Stomach smooth muscle (tissue), 2 donors: ENCODE results near the gene TMEM192.
"Not testable (repeated sequence)": the region's sequence is repeated elsewhere in the genome, so short reads cannot be mapped to it uniquely, and the experiment has no call there.

Experiments used
- H3K27ac ChIP-seq: one replicate; pipeline ENCODE4 v1.7.0; 2013; ENCODE audit warnings: mild to moderate bottlenecking, low read length, inconsistent platforms
- H3K27me3 ChIP-seq, 2 donors: one replicate each; pipeline ENCODE4 v1.7.0; 2013; ENCODE audit warnings: low read length in 2 of 2; ENCODE audit not compliant: insufficient read depth in 2 of 2, control insufficient read depth in 1 of 2
- H3K36me3 ChIP-seq, 2 donors: one replicate each; pipeline ENCODE4 v1.7.0; 2013; ENCODE audit warnings: low read length in 2 of 2; ENCODE audit not compliant: control insufficient read depth in 2 of 2, insufficient read depth in 2 of 2
- H3K4me1 ChIP-seq: one replicate; pipeline ENCODE4 v1.7.0; 2013; ENCODE audit warnings: low read length; ENCODE audit not compliant: control insufficient read depth, insufficient read depth
- H3K4me3 ChIP-seq, 2 donors: one replicate each; pipeline ENCODE4 v1.7.0; 2013; ENCODE audit warnings: low read length in 2 of 2
- H3K9ac ChIP-seq, 2 donors: one replicate each; pipeline ENCODE4 v1.7.0; 2013; ENCODE audit warnings: low read length in 2 of 2, mild to moderate bottlenecking in 1 of 2
- H3K9me3 ChIP-seq, 2 donors: one replicate each; pipeline ENCODE4 v1.7.0; 2013; ENCODE audit warnings: low read length in 2 of 2; ENCODE audit not compliant: control insufficient read depth in 2 of 2
- donor health status: healthy.
- donor health status: Pancreatic carcinoma.

The TMEM192 gene

DNA sequence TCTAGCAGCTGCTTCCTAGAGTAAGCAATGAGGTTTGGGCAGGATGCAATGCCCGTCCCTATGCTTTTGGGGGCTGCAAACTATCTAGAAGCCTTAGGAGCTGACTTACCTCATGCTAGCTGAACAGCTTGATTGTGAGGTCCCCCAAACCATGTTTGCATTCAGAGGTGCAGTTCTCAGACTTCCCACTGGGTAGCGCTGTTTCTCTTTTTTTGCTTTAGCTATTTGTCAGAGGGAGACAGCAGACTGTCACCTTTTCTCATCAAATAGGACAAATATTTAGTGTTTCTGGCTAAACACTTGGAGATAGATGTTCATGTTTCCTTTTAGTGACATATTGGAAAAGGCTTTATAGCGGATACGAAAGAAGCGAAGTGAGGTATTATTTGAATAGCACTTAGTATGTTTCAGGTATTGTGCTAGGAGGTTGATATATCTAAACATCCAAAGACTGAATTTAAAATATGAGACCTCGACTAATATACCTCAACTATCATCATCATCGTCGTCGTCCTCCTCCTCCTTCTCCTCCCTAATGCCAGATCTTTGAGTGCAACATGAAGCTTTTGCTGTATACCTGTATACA is 18.7 kb upstream of the TMEM192 start:
- H3K4me1 ChIP-seq = no peaks in the 10 kb centered on the region
- H3K9ac ChIP-seq = no peak overlapping the region
- no peak overlapping the region for H3K4me3 ChIP-seq
- H3K36me3 ChIP-seq = no peaks in the 10 kb centered on the region
- no peak overlapping the region for H3K27ac ChIP-seq
- no peaks in the 10 kb centered on the region for H3K9me3 ChIP-seq
- peaks cover 0 to 2% of the 10 kb centered on the region in 2 donors for H3K27me3 ChIP-seq

GRCh38 chr4:165129924-165130323 is 17.3 kb upstream of the TMEM192 start:
- Histone ChIP-seq H3K9ac (no peak overlapping the region), H3K27ac (no peak overlapping the region), H3K36me3 (no peaks in the 10 kb centered on the region), H3K27me3 (peaks cover 0 to 2% of the 10 kb centered on the region in 2 donors), H3K4me3 (no peak overlapping the region), H3K9me3 (no peaks in the 10 kb centered on the region), H3K4me1 (no peaks in the 10 kb centered on the region)

- not testable (repeated sequence) for H3K4me1 ChIP-seq, H3K9me3 ChIP-seq, H3K9ac ChIP-seq, H3K36me3 ChIP-seq, H3K27me3 ChIP-seq, H3K27ac ChIP-seq, H3K4me3 ChIP-seq
Observed at GRCh38 chr4:165125869-165126499, 13.3 kb upstream of the TMEM192 start.

DNA sequence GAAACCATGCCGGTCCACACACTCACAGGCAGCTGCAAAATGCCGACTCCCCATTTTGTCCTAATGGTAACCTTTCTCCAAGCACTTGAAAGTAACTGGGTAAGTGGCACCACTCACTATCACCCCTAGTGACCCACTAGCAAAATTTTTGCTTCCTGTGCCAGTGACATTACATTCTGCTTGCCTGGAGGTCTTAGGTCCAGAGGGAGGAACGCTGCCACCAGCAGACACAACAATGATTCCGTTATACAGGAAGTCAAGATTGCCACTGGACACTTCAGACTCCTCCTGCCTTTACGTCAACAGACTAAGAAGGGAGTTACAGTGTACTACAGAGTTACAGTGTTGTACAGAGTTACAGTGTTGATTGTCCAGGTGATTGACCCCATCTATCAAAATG is 11.8 kb upstream of the TMEM192 start:
- no peaks in the 10 kb centered on the region for H3K9me3 ChIP-seq
- H3K4me3 ChIP-seq = no peak overlapping the region
- no peaks in the 10 kb centered on the region for H3K36me3 ChIP-seq
- no peak overlapping the region for H3K27ac ChIP-seq
- peaks cover 0 to 2% of the 10 kb centered on the region in 2 donors for H3K27me3 ChIP-seq
- no peaks in the 10 kb centered on the region for H3K4me1 ChIP-seq
- no peak overlapping the region for H3K9ac ChIP-seq

DNA sequence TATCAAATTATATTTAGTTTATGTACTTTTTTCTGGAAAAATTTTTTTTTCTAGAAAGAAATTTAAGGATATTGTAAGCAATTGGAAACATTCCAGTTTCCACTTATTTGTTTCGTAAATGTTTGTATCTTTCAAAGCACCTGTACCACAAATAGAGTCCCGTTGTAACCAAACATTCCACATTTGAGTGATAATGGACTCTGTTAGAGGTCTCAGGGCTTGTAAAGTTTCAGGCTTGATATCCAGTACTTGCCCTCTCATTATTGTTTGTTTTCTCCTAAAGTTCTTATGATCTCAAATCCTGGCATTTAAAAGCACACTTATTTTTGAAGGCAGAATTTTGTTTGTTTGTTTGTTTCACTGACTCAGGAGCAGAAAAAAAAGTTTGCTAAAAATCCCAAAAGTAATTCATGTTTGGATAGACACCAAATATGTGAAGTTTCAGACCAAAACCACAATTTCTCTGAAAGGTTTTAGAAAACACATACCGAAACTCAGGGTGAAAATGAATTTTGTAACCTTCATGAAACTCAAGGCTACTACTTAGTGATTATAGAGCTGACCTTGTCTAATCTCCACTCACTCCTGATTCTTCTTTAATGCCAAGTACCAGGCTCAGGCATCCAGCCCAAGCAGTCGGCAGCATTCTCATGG is 5.7 kb upstream of the TMEM192 start:
- Histone ChIP-seq H3K36me3 (no peaks in the 10 kb centered on the region), H3K4me3 (no peak overlapping the region), H3K9me3 (no peaks in the 10 kb centered on the region), H3K27me3 (no peaks in the 10 kb centered on the region), H3K9ac (no peak overlapping the region), H3K27ac (no peak overlapping the region), H3K4me1 (peaks cover 4% of the 10 kb centered on the region)

GRCh38 chr4:165115301-165115700 is 2.6 kb upstream of the TMEM192 start:
- no peaks in the 10 kb centered on the region for H3K27me3 ChIP-seq
- no peak overlapping the region for H3K4me3 ChIP-seq
- H3K9ac ChIP-seq = no peak overlapping the region
- no peaks in the 10 kb centered on the region for H3K9me3 ChIP-seq
- H3K27ac ChIP-seq = no peak overlapping the region
- no peaks in the 10 kb centered on the region for H3K36me3 ChIP-seq
- H3K4me1 ChIP-seq = peaks cover 8% of the 10 kb centered on the region

DNA sequence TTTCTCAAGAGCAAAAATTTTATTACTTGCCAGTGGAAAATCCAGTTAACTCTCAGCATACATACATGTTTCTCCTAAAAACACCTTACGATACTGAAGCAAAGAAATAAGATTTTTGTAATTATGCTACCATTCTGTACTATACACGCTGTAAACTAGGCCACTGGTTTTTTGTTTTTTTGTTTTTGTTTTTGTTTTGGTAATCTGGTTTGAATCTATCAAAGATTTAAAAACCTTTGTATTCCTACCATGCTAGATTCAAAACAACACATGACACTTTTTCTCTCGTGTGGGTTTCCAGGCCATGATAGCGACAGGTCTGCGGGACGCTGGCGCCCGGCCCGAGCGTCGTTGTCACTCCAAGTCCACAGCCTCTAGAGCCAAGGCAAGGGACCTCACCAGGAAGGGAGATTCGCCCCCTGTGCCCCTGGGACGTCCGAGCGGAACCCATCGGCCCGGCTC is 723 bp downstream of the TMEM192 start:
- Histone ChIP-seq H3K4me1 (peaks cover 8% of the 10 kb centered on the region), H3K27ac (peak overlapping the region; percentile 82), H3K9me3 (no peaks in the 10 kb centered on the region), H3K9ac (peak overlapping the region; percentile 55 to 80), H3K4me3 (peak overlapping the region; percentile 93 to 98), H3K27me3 (no peaks in the 10 kb centered on the region), H3K36me3 (no peaks in the 10 kb centered on the region)

DNA sequence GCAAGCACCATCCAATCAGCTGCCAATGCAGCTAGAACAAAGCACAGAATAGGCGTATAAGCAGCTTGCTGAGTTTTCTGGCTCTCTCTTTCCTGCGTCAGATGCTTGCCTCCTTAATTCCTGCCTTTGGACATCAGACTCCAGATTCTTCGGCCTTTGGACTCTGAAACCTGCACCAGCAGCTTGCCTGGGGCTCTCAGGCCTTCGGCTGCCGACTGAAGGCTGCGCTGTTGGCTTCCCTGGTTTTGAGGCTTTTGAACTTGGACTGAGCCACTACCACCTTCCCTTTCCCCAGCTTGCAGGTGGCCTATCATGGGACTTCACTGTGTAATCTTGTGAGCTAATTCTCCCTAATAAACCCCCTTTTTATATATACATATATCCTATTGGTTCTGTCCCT is 6.1 kb downstream of the TMEM192 start:
- no peaks in the 10 kb centered on the region for H3K9me3 ChIP-seq
- H3K9ac ChIP-seq = no peak overlapping the region
- peaks cover 3 to 4% of the 10 kb centered on the region in 2 donors for H3K36me3 ChIP-seq

GRCh38 chr4:165101641-165102040 is 11.0 kb downstream of the TMEM192 start:
- no peak overlapping the region for H3K9ac ChIP-seq
- H3K27me3 ChIP-seq = no peaks in the 10 kb centered on the region
- no peaks in the 10 kb centered on the region for H3K9me3 ChIP-seq
- peaks cover 4 to 7% of the 10 kb centered on the region in 2 donors for H3K36me3 ChIP-seq
- no peaks in the 10 kb centered on the region for H3K4me1 ChIP-seq
- H3K27ac ChIP-seq = no peak overlapping the region
- H3K4me3 ChIP-seq = no peak overlapping the region

More for the DNA sequence above, 6.1 kb downstream of the TMEM192 start:
- no peaks in the 10 kb centered on the region for H3K4me1 ChIP-seq
- no peaks in the 10 kb centered on the region for H3K27me3 ChIP-seq
- no peak overlapping the region for H3K27ac ChIP-seq
- H3K4me3 ChIP-seq = no peak overlapping the region

DNA sequence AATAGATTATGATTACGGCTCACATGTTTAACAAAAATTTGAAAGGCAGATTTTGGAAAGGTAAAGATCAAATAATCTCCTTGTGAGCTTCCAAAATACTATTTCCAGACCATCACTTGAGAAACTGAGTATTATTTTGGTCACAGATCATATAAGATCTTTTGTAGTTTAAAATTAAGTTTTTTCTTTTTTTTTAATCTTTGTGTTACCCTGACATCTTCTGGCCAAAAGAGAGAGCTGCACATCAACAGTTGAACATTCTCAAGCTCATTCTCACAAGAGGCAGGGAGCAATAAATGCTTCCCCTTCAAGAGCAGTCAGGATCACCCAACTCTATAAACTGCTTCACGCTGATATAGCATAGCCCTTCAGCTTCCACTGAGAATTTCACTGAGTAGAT is 15.9 kb downstream of the TMEM192 start:
- H3K9me3 ChIP-seq = no peaks in the 10 kb centered on the region
- peaks cover 5 to 9% of the 10 kb centered on the region in 2 donors for H3K36me3 ChIP-seq
- H3K4me3 ChIP-seq = no peak overlapping the region
- no peak overlapping the region for H3K27ac ChIP-seq
- no peak overlapping the region for H3K9ac ChIP-seq
- H3K27me3 ChIP-seq = no peaks in the 10 kb centered on the region
- H3K4me1 ChIP-seq = no peaks in the 10 kb centered on the region

- no peak overlapping the region for H3K9ac ChIP-seq
- no peaks in the 10 kb centered on the region for H3K9me3 ChIP-seq
- H3K27me3 ChIP-seq = no peaks in the 10 kb centered on the region
- no peaks in the 10 kb centered on the region for H3K4me1 ChIP-seq
- no peak overlapping the region for H3K4me3 ChIP-seq
- no peak overlapping the region for H3K27ac ChIP-seq
- H3K36me3 ChIP-seq = peaks cover 0 to 6% of the 10 kb centered on the region in 2 donors
Observed at GRCh38 chr4:165095291-165095690, 17.4 kb downstream of the TMEM192 start.
